GM12878 (cell line): ENCODE measurements around the gene NMD3. TPM values are rescaled to one million over a fixed set of nuclear protein-coding genes. Genes with fewer than 3 reads are reported as not detected.

Experiments used
- ATAC-seq: fragments of 200-7000 bp; cut with Tn5 transposase; 3 replicates; pipeline ENCODE4 v1.9.1; 2020; ENCODE audit warnings: mild to moderate bottlenecking, moderate library complexity
- BruUV-seq: library from RNA; stranded (reverse); fragments of 400-500 nt; replicated peaks from 2 replicates; lab custom pipeline; 2021; lab: Mats Ljungman, UMichigan
- CTCF ChIA-PET: fragments of 300-600 bp; sonication (Branson Sonifier 250); formaldehyde crosslinking; extraction: SDS; loops from one replicate; lab custom pipeline; 2021; ENCODE audit warnings: inconsistent platforms; lab: Yijun Ruan, JAX
- POLR2A ChIA-PET: fragments of 350-600 bp; formaldehyde crosslinking; extraction: SDS; loops from one replicate; lab custom pipeline; 2021; ENCODE audit warnings: inconsistent platforms; lab: Charles Lee
- RAD21 ChIA-PET: fragments of 300-600 bp; sonication (Branson Sonifier 250); formaldehyde crosslinking; loops from one replicate; lab custom pipeline; 2023; ENCODE audit warnings: antibody characterized with exemption; ENCODE audit not compliant: unreplicated experiment; lab: Charles Lee
- SMC1A ChIA-PET: fragments of 300-600 bp; sonication (Branson Sonifier 250); formaldehyde crosslinking; loops from one replicate; lab custom pipeline; 2023; ENCODE audit not compliant: unreplicated experiment, uncharacterized antibody; lab: Charles Lee
- DNase-seq: peaks from one replicate; pipeline ENCODE4 v3.0.0-alpha.2; 2011; ENCODE audit warnings: low read depth, low spot score
- FAIRE-seq: peaks from 3 replicates; lab custom pipeline; 2011; peaks lifted over from hg19 to GRCh38; lab: Jason Lieb, UNC
- H2AFZ ChIP-seq: 2 replicates; pipeline ENCODE4 v1.6.0; 2011; ENCODE audit warnings: low read depth, low read length, control low read depth; ENCODE audit not compliant: control insufficient read depth
- H3K27ac ChIP-seq: 2 replicates; pipeline ENCODE4 v1.5.1; 2011; ENCODE audit warnings: control low read depth; ENCODE audit not compliant: control insufficient read depth, insufficient read depth
- H3K27me3 ChIP-seq, 2 experiments: replicated peaks in 1 of 2; 2 replicates each; pipeline versions ENCODE4 v1.6.0 to v1.6.1; 2011; ENCODE audit warnings: low read length in 1 of 2; ENCODE audit not compliant: control insufficient read depth in 2 of 2, insufficient read depth in 2 of 2
- H3K36me3 ChIP-seq, 2 experiments: 2 replicates each; pipeline ENCODE4 v1.5.1; 2011; ENCODE audit warnings: low read length in 1 of 2; ENCODE audit not compliant: control insufficient read depth in 2 of 2, insufficient read depth in 2 of 2
- H3K4me1 ChIP-seq: 2 replicates; pipeline ENCODE4 v1.6.1; 2011; ENCODE audit warnings: mild to moderate bottlenecking, low read length, moderate library complexity, mixed read lengths; ENCODE audit not compliant: control insufficient read depth, insufficient read depth
- H3K4me2 ChIP-seq: 2 replicates; pipeline ENCODE4 v1.6.0; 2011; ENCODE audit warnings: control low read depth; ENCODE audit not compliant: control insufficient read depth, insufficient read depth
- H3K4me3 ChIP-seq: fragments of 200-600 bp; sonication (generic); 2 replicates; pipeline ENCODE4 v1.5.1; 2016
- H3K79me2 ChIP-seq: 2 replicates; pipeline ENCODE4 v1.6.0; 2011; ENCODE audit warnings: low read length; ENCODE audit not compliant: control insufficient read depth, insufficient read depth
- H3K9ac ChIP-seq: 2 replicates; pipeline ENCODE4 v1.8.0; 2011; ENCODE audit warnings: low read length, control low read depth, mixed read lengths; ENCODE audit not compliant: control insufficient read depth, insufficient read depth
- H3K9me3 ChIP-seq: replicated peaks from 3 replicates; pipeline ENCODE4 v1.5.1; 2011; ENCODE audit warnings: mild to moderate bottlenecking, low read length; ENCODE audit not compliant: control insufficient read depth, insufficient read depth
- H4K20me1 ChIP-seq: 2 replicates; pipeline ENCODE4 v1.6.0; 2011; ENCODE audit not compliant: control insufficient read depth, insufficient read depth
- ATF3 ChIP-seq: IDR thresholded peaks from 2 replicates; pipeline ENCODE4 v1.6.1; 2011; ENCODE audit warnings: low read depth, mild to moderate bottlenecking, low read length, moderate library complexity, borderline replicate concordance; ENCODE audit errors: extremely low read depth
- JUNB ChIP-seq: IDR thresholded peaks from 2 replicates; pipeline ENCODE4 v1.6.1; 2016; ENCODE audit warnings: antibody characterized with exemption, mild to moderate bottlenecking
- NFIC ChIP-seq: IDR thresholded peaks from 2 replicates; pipeline ENCODE4 v1.6.1; 2012; ENCODE audit warnings: low read depth, mild to moderate bottlenecking, inconsistent platforms, low read length, moderate library complexity
- NRF1 ChIP-seq: conservative IDR thresholded peaks from 2 replicates; pipeline ENCODE4 v1.6.1; 2011; ENCODE audit warnings: mild to moderate bottlenecking, low read depth, low read length, improper control_type of control experiment
- SP1 ChIP-seq: IDR thresholded peaks from one replicate; pipeline ENCODE4 v1.6.1; 2011; ENCODE audit warnings: low read depth, low read length
- ZBED1 ChIP-seq: IDR thresholded peaks from 2 replicates; pipeline ENCODE4 v1.6.1; 2016; ENCODE audit warnings: borderline replicate concordance
- ZBTB33 ChIP-seq: fragments of 450-650 bp; IDR thresholded peaks from 2 replicates; pipeline ENCODE4 v1.6.1; 2017; ENCODE audit warnings: mild to moderate bottlenecking
- ZNF687 ChIP-seq: fragments of 450-650 bp; IDR thresholded peaks from 2 replicates; pipeline ENCODE4 v1.6.1; 2017; ENCODE audit warnings: mild to moderate bottlenecking, moderate library complexity
- WGBS: methylation state at CpG from one replicate; pipeline ENCODE4 v1.1.6; 2016; ENCODE audit warnings: low lambda C conversion rate; ENCODE audit not compliant: insufficient replicate concordance, insufficient coverage; ENCODE audit errors: missing lambda C conversion rate; 5-methylcytosine and 5-hydroxymethylcytosine counted together
- in situ Hi-C: fragments of 300-500 bp; cut with MboI; formaldehyde crosslinking; loops from 9 replicates; pipeline ENCODE4 v1.14.3; 2018; ENCODE audit warnings: mixed read lengths
- intact Hi-C: fragments of 100-400 bp; cut with micrococcal nuclease; formaldehyde crosslinking; loops from one replicate; pipeline ENCODE4 v1.14.2; 2022; ENCODE audit not compliant: unreplicated experiment
- polyA plus RNA-seq, 11 experiments: library from polyadenylated mRNA; depleted of rRNA in 4 of 11; unstranded in 6 of 11; stranded (reverse) in 5 of 11; fragments of >200 nt; fragmentation: Nextera tagmentation in 4 of 11; fragmentation: Illumina TruSeq in 1 of 11; extraction: Ambion mirVana in 4 of 11; extraction: Trizol in 1 of 11; gene quantifications; 1 replicate in 1 of 11; 2 replicates in 10 of 11; pipeline versions ENCODE4 v1.2.1 to v1.2.3, GENCODE V29; 2011 to 2016; ENCODE audit warnings: inconsistent platforms in 2 of 11, missing spikeins in 2 of 11, low read depth in 1 of 11
- total RNA-seq, 4 experiments: library from RNA; depleted of rRNA in 3 of 4; stranded (reverse); fragments of >200 nt in 3 of 4; fragmentation: Illumina TruSeq in 1 of 4; extraction: Trizol in 1 of 4; gene quantifications; 2 replicates each; pipeline versions ENCODE4 v1.2.1 to v1.2.3, GENCODE V29; 2013 to 2021

Gene NMD3
- total and polyA plus RNA-seq, 10 of the 15 experiments (the other 5 are each of a cell fraction or from before 2014, with no cell fraction given) = 34.2 to 66.8 (median 55.7) TPM

GRCh38 chr3:161244538-161244937, 23.4 kb downstream of the NMD3 start:
- FAIRE-seq (no peak), ATAC-seq (peak; percentile 45; the same call in 2 of the 3 replicates), DNase-seq (no peak)
- ChIA-PET POLR2A (interaction anchor here (0.7 kb wide), 1 partner anchor 12 kb away, joined by 3 read pairs; no protein-coding TSS in a partner anchor), RAD21 (interaction anchor here (0.7 kb wide), 1 partner anchor 26 kb away, joined by 4 read pairs; no protein-coding TSS in a partner anchor), SMC1A (interaction anchor here (0.6 to 2.4 kb wide), 4 partner anchors 10 to 205 kb away, joined by 3 to 7 read pairs (median 4); no protein-coding TSS in a partner anchor), CTCF (interaction anchor here (0.9 to 1.4 kb wide), 3 partner anchors 13 to 27 kb away, joined by 4 to 5 read pairs (median 5); partner anchors contain the start of gene NMD3)
- no TSS peak for BruUV-seq
- Histone ChIP-seq H3K27me3 (no peaks in the 10 kb centered on the region), H3K79me2 (no peaks in the 10 kb centered on the region), H3K9ac (no peak overlapping the region), H4K20me1 (no peaks in the 10 kb centered on the region), H2AFZ (no peak overlapping the region), H3K36me3 (peaks cover 5 to 17% of the 10 kb centered on the region in 2 experiments; a peak in 2 of 4 replicates), H3K4me3 (no peak overlapping the region), H3K4me1 (no peaks in the 10 kb centered on the region), H3K9me3 (no peaks in the 10 kb centered on the region), H3K27ac (no peak overlapping the region), H3K4me2 (no peak overlapping the region)
- no peak for TF ChIP-seq ATF3
- no peak for TF ChIP-seq SP1
- TF ChIP-seq ZBED1 = no peak
- 46% methylated on average over 2 of the region's 2 CpGs for WGBS
- in situ Hi-C loops = no loop called here
- intact Hi-C loops = no loop called here

- no TSS peak for BruUV-seq
- no peak overlapping the region for H3K4me2 ChIP-seq
- FAIRE-seq (no peak), DNase-seq (no peak), ATAC-seq (no peak)
- ChIA-PET POLR2A (no interaction called here), SMC1A (no interaction called here), CTCF (interaction anchor here (1.0 kb wide), 1 partner anchor 290 kb away, joined by 3 read pairs; no protein-coding TSS in a partner anchor), RAD21 (no interaction called here)
- in situ Hi-C loops = no loop called here
- H3K9me3 ChIP-seq = no peaks in the 10 kb centered on the region
- no peak overlapping the region for H3K4me3 ChIP-seq
- H3K27ac ChIP-seq = no peak overlapping the region
- no peaks in the 10 kb centered on the region for H4K20me1 ChIP-seq
- no peak overlapping the region for H2AFZ ChIP-seq
- no peaks in the 10 kb centered on the region for H3K27me3 ChIP-seq
- H3K9ac ChIP-seq = no peak overlapping the region
- intact Hi-C loops = no loop called here
- no peaks in the 10 kb centered on the region for H3K79me2 ChIP-seq
- H3K36me3 ChIP-seq = peaks cover 5 to 18% of the 10 kb centered on the region in 2 experiments; a peak in 3 of 4 replicates
- no peaks in the 10 kb centered on the region for H3K4me1 ChIP-seq
- TF ChIP-seq ZNF687 = no peak
- TF ChIP-seq ZBTB33 = no peak
- TF ChIP-seq NRF1 = no peak
- no peak for TF ChIP-seq NFIC
- no peak for TF ChIP-seq JUNB
Observed at GRCh38 chr3:161247049-161247448, 25.9 kb downstream of the NMD3 start.
